Skin of body (tissue), 2 donors: ENCODE data around the gene ITSN2. TPM values are rescaled to one million over a fixed set of nuclear protein-coding genes. Genes with fewer than 3 reads are reported as not detected.

Source experiments
- DNase-seq: peaks from one replicate; lab custom pipeline; 2025; lab: John Stamatoyannopoulos, UW
- total RNA-seq: library from RNA; depleted of rRNA; stranded (reverse); fragments of >200 nt; gene quantifications from one replicate; pipeline ENCODE4 v1.2.3, GENCODE V29; 2014

The ITSN2 gene
- total RNA-seq, 1 donor from 2014 or later: 31.7 TPM

DNA sequence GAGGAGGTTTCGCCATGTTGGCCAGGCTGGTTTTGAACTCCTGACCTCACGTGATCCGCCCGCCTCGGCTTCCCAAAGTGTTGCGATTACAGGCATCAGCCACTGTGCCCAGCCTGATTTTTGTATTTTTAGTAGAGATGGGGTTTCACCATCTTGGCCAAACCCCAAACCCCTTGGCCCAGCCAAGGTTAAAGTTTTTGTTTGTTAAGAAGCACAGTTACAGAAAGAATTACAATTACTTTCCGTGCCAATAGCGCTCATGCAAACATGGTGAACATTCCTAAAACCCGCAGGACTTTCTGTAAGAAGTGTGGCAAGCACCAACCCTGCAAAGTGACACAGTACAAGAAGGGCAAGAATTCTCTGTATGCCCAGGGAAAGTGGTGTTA, 26.1 kb downstream of the ITSN2 start:
- DNase-seq: no peak

DNA sequence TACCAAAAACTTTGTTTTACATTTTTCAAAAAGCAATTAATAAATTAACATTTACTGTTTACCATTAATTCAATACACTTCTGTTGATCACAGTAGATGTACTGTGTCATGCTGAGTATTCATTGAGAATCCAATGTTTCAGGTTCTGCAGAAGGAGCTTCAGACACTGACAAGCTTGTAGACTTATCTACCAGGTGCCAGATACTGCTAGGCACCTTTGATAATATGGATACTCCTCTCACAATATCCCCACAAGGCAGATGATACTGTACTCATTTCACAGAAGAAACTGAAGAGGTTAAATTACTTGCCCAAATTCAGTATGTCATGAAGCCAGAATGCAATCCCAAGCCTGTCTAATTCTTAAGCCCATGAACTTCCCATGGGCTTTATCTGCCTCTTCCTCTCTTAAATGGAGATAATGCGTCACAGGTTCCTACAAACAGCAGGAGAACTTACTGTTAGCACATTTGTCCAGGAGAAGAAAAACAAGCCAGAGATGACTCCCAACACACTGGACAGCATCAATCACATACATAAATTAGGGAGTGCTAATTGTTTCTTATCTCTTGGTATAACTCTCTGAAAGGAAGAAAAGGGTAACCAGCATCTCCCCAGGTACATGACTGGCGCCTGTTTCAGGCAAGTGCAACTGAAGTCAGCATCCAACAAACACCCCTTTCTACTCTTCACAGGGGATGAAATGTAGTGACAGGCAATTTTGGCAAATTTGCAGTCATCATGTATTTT, 27.4 kb downstream of the ITSN2 start:
- DNase-seq: no peak

GRCh38 chr2:24330161-24330560, 30.2 kb downstream of the ITSN2 start:
- DNase-seq: no peak

DNA sequence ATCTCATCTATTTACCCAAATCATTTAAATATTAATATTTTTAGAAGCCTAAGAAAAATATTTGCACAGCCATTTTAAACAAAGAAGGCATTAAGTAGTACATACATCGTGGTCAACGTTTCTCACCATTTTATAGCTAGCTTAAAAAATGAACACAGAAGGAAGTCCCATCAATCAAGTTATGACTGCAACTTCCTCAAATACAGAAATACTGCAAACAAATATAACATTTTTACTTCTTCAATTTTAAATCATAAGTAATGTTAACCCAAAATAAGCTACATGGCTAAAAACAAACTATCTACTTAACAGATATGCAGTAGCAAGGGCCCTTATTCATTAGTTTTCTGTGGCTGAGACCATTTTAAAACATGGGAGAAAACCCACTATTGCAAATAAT, 30.6 kb downstream of the ITSN2 start:
- no peak for DNase-seq

- no peak for DNase-seq
These were observed 32.3 kb downstream of the ITSN2 start for GRCh38 chr2:24328010-24328409.

GRCh38 chr2:24317491-24317920, 42.8 kb downstream of the ITSN2 start:
- DNase-seq: no peak

GRCh38 chr2:24315669-24316068, 44.7 kb downstream of the ITSN2 start:
- DNase-seq: no peak

- no peak for DNase-seq
These were observed 46.3 kb downstream of the ITSN2 start for GRCh38 chr2:24313744-24314632.

DNA sequence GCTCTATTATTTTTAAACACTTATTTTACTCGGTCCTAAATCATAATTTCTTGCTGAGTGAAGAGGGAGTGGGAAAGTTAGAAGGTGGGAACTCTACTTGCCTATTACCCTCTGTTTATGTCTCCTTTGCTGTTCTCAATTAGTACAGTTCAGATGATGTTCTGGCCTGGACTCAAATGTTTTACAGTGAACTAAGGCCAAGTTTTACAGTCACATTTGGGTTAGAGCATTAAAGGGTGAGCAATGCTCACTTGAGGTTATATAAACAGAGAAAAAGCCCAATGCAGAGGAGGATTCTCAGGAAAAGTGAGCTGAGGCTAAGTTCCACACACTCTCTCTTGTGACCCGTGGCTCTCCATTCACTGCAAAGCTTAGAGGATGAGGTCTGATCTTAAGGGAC, 52.4 kb downstream of the ITSN2 start:
- no peak for DNase-seq

GRCh38 chr2:24304631-24305030, 55.7 kb downstream of the ITSN2 start:
- peak; percentile 26 for DNase-seq

DNA sequence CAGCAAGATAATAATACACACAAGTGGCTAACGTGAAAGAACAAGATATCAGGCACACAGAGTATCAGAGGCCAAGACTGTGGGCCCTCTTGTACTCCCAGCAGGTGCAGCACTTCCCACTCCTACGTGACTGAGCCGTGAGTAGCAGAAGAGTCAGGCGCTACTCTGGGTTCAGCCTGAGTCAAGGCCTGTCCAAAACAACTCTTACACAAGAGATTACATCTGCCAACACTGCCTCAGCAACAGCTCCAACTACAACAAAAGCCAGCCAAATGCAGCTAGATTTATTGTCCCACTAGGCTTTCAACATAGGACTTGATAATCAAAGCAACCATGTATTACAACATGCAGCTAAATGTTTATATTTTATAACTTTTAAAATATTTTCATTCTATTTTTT, 56.2 kb downstream of the ITSN2 start:
- peak; percentile 78 for DNase-seq

- no peak for DNase-seq
These were observed 58.7 kb downstream of the ITSN2 start for GRCh38 chr2:24301599-24301998.

GRCh38 chr2:24297663-24298062, 62.7 kb downstream of the ITSN2 start:
- no peak for DNase-seq

- no peak for DNase-seq
These were observed 73.2 kb downstream of the ITSN2 start for GRCh38 chr2:24287171-24287570.

DNA sequence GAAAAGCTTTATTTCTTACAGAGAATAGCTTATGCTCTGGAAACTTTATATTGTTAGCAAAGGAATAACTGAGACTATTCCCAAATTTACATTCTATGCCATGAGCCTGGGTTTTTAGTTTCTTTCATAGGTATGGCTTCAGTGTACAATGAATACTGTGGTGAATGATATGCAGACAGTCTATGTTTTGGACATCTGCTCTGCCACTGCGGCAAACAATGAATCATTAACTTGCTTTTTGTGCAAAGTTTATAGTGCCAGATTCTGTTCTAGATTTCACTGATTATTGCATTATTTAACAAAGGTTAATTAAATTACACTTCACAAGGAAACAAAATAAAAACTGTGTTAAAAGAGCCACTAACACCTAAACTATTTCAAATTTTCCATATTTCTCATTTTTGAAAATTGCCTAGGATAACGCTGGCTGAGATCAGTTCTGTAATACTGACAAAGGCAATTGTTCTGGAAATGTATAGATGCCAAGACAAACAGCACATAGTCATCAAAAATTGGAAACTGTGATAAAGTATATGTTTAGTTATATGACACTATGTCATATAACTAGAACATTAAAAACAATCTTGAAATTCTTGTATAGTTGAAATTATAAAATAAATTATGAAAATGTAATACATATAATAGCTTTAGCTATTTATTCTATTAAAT, 74.7 kb downstream of the ITSN2 start:
- no peak for DNase-seq

DNA sequence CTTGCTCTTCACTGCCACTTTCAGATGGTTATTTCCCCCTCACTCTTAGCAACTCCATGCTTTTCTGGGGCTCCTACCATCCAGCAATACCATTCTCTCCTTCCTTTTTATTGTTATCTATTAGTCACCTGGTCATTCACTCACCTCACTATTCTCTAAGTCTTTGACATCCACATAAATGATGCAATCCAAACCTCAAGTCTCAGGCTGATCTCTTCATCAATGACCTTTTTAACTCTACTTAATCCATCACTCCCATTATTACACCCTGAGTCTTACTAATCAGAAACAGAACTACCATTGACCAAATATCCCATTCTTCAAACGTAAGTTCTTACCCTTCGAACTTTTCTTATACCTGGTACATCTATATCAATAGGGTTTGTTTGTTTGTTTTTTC, 79.7 kb downstream of the ITSN2 start:
- no peak for DNase-seq

- no peak for DNase-seq
These were observed 80.2 kb downstream of the ITSN2 start for GRCh38 chr2:24280161-24280560.

DNA sequence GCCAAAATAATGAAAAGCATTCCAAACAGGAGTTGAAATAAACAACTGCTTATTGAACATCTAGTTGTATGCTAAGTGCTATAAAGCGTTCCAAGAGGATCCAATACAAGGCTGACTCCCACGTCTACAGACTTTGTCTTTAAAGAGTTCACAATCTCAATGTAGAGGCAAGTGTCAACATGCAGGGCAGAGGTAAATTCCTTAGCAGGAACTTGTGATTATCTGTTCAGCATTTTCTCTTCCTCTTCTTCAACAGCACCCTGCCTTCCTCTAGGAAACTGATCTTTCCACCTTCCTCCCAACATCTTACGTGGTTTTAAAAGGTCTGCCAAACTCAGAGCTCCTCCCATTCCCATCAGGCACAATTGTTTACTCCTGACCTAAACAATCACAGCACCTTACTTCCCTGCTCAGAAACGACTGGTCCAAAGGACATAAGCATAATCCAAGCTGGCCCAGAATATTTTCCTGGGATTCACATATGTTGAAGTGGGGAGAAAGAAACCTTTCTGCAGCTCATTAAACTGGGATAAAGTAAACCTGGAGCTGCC, 83.9 kb downstream of the ITSN2 start:
- no peak for DNase-seq

DNA sequence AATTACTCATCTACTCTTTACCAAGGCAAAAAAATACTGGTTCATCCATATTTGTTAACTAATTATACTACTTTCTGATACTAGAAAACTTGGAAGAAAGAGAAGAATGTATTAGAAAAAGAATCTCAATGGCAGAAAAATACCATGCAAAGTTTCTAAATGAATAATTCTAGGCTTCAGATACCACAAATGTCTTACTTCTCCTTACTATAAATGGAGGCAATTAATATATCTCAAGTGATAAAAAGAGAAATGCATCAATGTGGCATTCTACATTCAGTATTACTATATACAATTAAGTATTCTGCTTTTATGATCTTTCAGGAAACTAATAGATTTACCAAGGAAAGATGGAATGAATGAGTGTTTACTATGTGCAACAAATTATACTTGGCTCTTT, 85.5 kb downstream of the ITSN2 start:
- no peak for DNase-seq

DNA sequence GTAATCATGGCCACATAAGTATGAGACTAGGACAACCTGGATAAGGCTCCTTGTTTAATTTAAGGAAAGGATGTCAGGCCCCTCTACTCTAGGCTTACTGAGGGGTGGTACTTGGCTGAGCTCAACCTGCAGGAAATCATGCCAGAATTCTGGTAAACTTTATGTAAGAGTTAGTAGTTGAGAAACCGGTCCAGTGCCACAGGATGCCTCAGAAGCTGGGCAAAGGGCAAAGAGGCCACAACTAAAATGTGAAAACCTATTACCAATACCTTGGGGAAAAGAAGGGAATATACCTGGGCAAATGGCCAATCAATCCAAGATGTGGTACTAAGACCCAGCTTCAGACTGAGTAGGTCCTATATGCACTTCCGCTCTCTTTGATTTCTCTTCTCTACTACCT, 86.7 kb downstream of the ITSN2 start:
- DNase-seq: no peak

- no peak for DNase-seq
These were observed 87.4 kb downstream of the ITSN2 start for GRCh38 chr2:24272907-24273306.
